ENCODE data around the gene ABHD16A.

Gene ABHD16A

DNA sequence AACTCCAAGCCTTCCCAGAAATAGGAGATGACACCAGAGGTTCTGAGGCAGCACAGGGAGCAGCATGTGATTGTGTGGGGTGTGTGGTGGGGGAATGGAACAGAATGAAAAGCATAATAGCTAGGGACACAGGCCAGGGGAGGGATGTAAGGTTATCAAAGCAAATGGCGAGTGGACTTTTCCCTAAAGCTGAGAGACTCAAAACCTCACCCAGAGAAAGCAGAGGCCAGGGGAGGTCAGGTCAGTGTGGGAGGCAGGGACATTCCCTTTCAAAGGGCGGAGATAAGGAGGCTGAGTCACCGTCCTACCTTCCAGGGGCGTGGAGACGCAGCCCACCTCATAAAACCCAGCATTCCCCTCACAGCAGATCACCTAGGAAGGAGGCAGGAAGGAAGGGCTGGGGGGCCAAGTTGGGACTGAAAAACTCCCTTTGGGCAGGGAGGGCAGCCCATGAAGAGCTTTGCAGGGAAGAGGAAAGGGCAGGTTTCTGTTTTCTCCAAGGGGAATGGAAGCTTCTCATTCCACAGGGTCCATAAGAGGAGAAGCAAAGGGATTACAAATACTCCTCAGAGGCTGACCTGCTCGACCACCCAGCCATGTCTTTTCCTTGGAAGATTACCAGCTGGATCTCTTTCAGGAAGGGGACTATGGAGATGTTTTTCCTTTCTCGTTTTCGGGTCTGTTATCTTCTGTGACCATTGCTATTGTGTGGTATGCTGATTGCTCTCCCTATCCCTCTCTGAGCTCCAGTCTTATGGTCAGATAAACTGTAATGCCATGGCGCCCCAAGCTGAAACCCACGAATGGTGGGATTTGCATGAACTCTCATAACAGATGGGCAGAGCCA lies 12.7 kb downstream of the ABHD16A start:
- 86% methylated on average over 6 of the region's 10 CpGs for WGBS
- no peak overlapping the region for H3K23ac ChIP-seq (ENCODE audit: low read length in 2 of 2)
- H4K8ac ChIP-seq (ENCODE audit: low read length) = no peak overlapping the region
- no peak overlapping the region for H3K4me2 ChIP-seq (ENCODE audit: low read length, poor library complexity, severe bottlenecking)
- peaks cover 86 to 94% of the 10 kb centered on the region in 2 experiments for H3K36me3 ChIP-seq (ENCODE audit: control insufficient read depth in 1 of 2, insufficient read depth in 2 of 2, low read depth in 1 of 2, low read length in 2 of 2)
- no peak overlapping the region for H2BK12ac ChIP-seq (ENCODE audit: low read length in 2 of 2)
- peaks cover 9% of the 10 kb centered on the region for H3K79me1 ChIP-seq (replicated peaks; ENCODE audit: low read length, poor library complexity, severe bottlenecking)
- no peak overlapping the region for H3K27ac ChIP-seq (ENCODE audit: low read length, poor library complexity, severe bottlenecking)
- no peak overlapping the region for H3K18ac ChIP-seq (ENCODE audit: low read depth in 1 of 2, low read length in 2 of 2)
- no peak overlapping the region for H3K4ac ChIP-seq (ENCODE audit: low read depth in 1 of 2, low read length in 2 of 2)
- no peak overlapping the region for H2BK15ac ChIP-seq (ENCODE audit: low read depth, poor library complexity, severe bottlenecking)
- H2AK5ac ChIP-seq (ENCODE audit: low read length, severe bottlenecking) = no peak overlapping the region
- no peaks in the 10 kb centered on the region for H3K27me3 ChIP-seq (ENCODE audit: control insufficient read depth in 1 of 2, insufficient read depth in 1 of 2, low read length in 2 of 2)
- no peak overlapping the region for H3K14ac ChIP-seq (ENCODE audit: low read length in 2 of 2)
- no peak for DNase-seq
- H3K9ac ChIP-seq (ENCODE audit: low read length) = no peak overlapping the region
- no peak overlapping the region for H2AFZ ChIP-seq (ENCODE audit: low read depth, low read length)
- peaks cover 2% of the 10 kb centered on the region for H3K4me1 ChIP-seq (ENCODE audit: control insufficient read depth, insufficient read depth, low read depth, low read length)
- H4K91ac ChIP-seq (ENCODE audit: low read length) = no peak overlapping the region
- H2BK120ac ChIP-seq (ENCODE audit: low read depth, low read length) = no peak overlapping the region
- H2BK5ac ChIP-seq (ENCODE audit: low read depth, low read length, poor library complexity, severe bottlenecking) = no peak overlapping the region
- H3K4me3 ChIP-seq (ENCODE audit: insufficient read depth in 1 of 2, low read depth in 1 of 2, low read length in 2 of 2) = no peak overlapping the region
- H3K9me3 ChIP-seq (ENCODE audit: control insufficient read depth, low read length) = no peaks in the 10 kb centered on the region

DNA sequence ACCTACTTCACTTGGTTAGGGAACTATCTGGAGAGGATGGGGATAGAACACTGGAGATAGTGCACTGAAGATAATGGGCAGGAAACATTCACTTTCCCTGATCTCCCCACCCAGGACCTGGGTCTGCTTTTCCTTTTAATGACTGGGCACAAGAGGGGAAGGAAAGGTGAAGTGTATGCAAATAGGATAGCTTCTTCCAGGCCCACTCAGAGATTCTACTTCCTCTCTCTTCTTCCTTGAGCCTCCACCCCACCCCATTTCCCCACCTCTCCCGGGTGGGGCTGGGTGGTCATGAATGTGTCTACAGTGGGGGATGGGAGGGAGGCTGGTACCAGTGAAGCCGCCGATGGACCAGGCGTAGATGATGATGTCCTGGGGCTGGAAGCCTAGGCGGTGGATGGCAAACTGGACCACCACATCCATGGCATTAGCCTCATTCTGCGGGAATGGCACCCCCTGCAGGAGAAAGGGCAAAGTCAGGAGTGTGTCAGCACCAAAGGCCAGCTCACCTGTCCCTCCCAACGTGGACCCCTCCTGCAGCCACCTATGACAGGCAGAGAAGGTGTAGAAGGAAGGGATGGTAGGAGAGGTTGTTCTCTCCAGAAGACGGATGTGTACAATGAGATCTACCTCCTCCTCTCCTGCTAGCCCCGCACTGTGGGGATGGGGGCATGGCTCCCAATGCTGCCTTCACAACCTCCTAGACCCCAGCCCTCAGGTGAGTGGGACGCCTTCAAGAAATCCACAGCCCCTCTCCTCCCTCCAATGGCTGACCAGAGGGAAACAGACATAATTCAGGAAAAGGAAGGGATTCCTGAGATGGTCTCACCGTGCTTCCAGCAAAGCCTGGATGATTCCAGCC lies 13.6 kb downstream of the ABHD16A start:
- Histone ChIP-seq H3K4me2 (ENCODE audit: low read length, poor library complexity, severe bottlenecking) (no peak overlapping the region), H2BK5ac (ENCODE audit: low read depth, low read length, poor library complexity, severe bottlenecking) (no peak overlapping the region), H3K18ac (ENCODE audit: low read depth in 1 of 2, low read length in 2 of 2) (no peak overlapping the region), H4K8ac (ENCODE audit: low read length) (no peak overlapping the region), H3K27ac (ENCODE audit: low read length, poor library complexity, severe bottlenecking) (no peak overlapping the region), H3K14ac (ENCODE audit: low read length in 2 of 2) (no peak overlapping the region), H3K4me3 (ENCODE audit: insufficient read depth in 1 of 2, low read depth in 1 of 2, low read length in 2 of 2) (no peak overlapping the region), H3K27me3 (ENCODE audit: control insufficient read depth in 1 of 2, insufficient read depth in 1 of 2, low read length in 2 of 2) (no peaks in the 10 kb centered on the region), H3K4ac (ENCODE audit: low read depth in 1 of 2, low read length in 2 of 2) (no peak overlapping the region), H2BK15ac (ENCODE audit: low read depth, poor library complexity, severe bottlenecking) (no peak overlapping the region), H3K79me1 (replicated peaks; ENCODE audit: low read length, poor library complexity, severe bottlenecking) (peaks cover 9% of the 10 kb centered on the region), H2AK5ac (ENCODE audit: low read length, severe bottlenecking) (no peak overlapping the region), H2BK120ac (ENCODE audit: low read depth, low read length) (no peak overlapping the region), H2BK12ac (ENCODE audit: low read length in 2 of 2) (no peak overlapping the region), H2AFZ (ENCODE audit: low read depth, low read length) (no peak overlapping the region), H3K23ac (ENCODE audit: low read length in 2 of 2) (no peak overlapping the region), H4K91ac (ENCODE audit: low read length) (no peak overlapping the region), H3K4me1 (ENCODE audit: control insufficient read depth, insufficient read depth, low read depth, low read length) (peaks cover 2% of the 10 kb centered on the region), H3K36me3 (ENCODE audit: control insufficient read depth in 1 of 2, insufficient read depth in 2 of 2, low read depth in 1 of 2, low read length in 2 of 2) (peaks cover 79 to 90% of the 10 kb centered on the region in 2 experiments), H3K9me3 (ENCODE audit: control insufficient read depth, low read length) (no peaks in the 10 kb centered on the region), H3K9ac (ENCODE audit: low read length) (no peak overlapping the region)
- DNase-seq = no peak
- WGBS = 76% methylated on average over 5 of the region's 11 CpGs

GRCh38 chr6:31687860-31688693 lies 15.0 kb downstream of the ABHD16A start:
- no peak overlapping the region for H3K14ac ChIP-seq (ENCODE audit: low read length in 2 of 2)
- H3K23ac ChIP-seq (ENCODE audit: low read length in 2 of 2) = no peak overlapping the region
- no peak overlapping the region for H2BK120ac ChIP-seq (ENCODE audit: low read depth, low read length)
- no peak overlapping the region for H2BK12ac ChIP-seq (ENCODE audit: low read length in 2 of 2)
- DNase-seq = no peak
- no peak overlapping the region for H3K27ac ChIP-seq (ENCODE audit: low read length, poor library complexity, severe bottlenecking)
- H3K79me1 ChIP-seq (replicated peaks; ENCODE audit: low read length, poor library complexity, severe bottlenecking) = peaks cover 5% of the 10 kb centered on the region
- H3K9ac ChIP-seq (ENCODE audit: low read length) = no peak overlapping the region
- H2BK15ac ChIP-seq (ENCODE audit: low read depth, poor library complexity, severe bottlenecking) = no peak overlapping the region
- WGBS = 91% methylated on average over 13 of the region's 14 CpGs
- H3K4ac ChIP-seq (ENCODE audit: low read depth in 1 of 2, low read length in 2 of 2) = no peak overlapping the region
- H3K9me3 ChIP-seq (ENCODE audit: control insufficient read depth, low read length) = no peaks in the 10 kb centered on the region
- no peak overlapping the region for H3K4me3 ChIP-seq (ENCODE audit: insufficient read depth in 1 of 2, low read depth in 1 of 2, low read length in 2 of 2)
- H3K4me2 ChIP-seq (ENCODE audit: low read length, poor library complexity, severe bottlenecking) = no peak overlapping the region
- no peak overlapping the region for H2BK5ac ChIP-seq (ENCODE audit: low read depth, low read length, poor library complexity, severe bottlenecking)
- no peak overlapping the region for H2AFZ ChIP-seq (ENCODE audit: low read depth, low read length)
- no peak overlapping the region for H4K91ac ChIP-seq (ENCODE audit: low read length)
- peaks cover 74 to 82% of the 10 kb centered on the region in 2 experiments for H3K36me3 ChIP-seq (ENCODE audit: control insufficient read depth in 1 of 2, insufficient read depth in 2 of 2, low read depth in 1 of 2, low read length in 2 of 2)
- H3K4me1 ChIP-seq (ENCODE audit: control insufficient read depth, insufficient read depth, low read depth, low read length) = peaks cover 2% of the 10 kb centered on the region
- no peaks in the 10 kb centered on the region for H3K27me3 ChIP-seq (ENCODE audit: control insufficient read depth in 1 of 2, insufficient read depth in 1 of 2, low read length in 2 of 2)
- H3K18ac ChIP-seq (ENCODE audit: low read depth in 1 of 2, low read length in 2 of 2) = no peak overlapping the region
- no peak overlapping the region for H2AK5ac ChIP-seq (ENCODE audit: low read length, severe bottlenecking)
- H4K8ac ChIP-seq (ENCODE audit: low read length) = no peak overlapping the region

Data from mesenchymal stem cell (in vitro differentiated cells and primary cell).